GM12873 (cell line): Measurements from ENCODE around the gene LAMA1.

ENCODE experiments used
- TF ChIP-seq, protein P1 (sequence below): IDR thresholded peaks from 2 replicates; pipeline ENCODE4 v1.5.1; 2012; ENCODE audit warnings: low read depth, mild to moderate bottlenecking, moderate library complexity, low read length, control low read depth; ENCODE audit not compliant: insufficient read depth; ENCODE audit errors: missing control alignments

LAMA1 gene

DNA sequence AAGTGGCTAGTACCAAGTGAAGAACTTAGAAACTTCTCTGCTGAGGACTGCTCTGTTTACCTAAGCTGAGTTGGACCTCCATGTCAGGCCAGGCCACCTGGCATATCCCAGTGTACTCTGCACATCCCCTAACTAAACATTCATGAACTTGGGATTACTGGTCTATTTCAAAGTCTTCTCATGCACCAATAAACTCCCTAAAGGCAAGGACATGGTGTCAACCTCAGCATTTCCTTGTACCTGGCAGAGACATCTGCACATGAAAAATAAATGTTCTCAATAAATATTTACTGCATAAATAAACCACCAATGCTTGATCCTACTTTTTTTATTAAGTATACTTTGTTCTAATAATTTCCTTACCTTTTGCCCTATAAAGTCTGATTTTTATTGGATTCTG is 124.8 kb downstream of the LAMA1 start:
- TF ChIP-seq, protein P1, sequence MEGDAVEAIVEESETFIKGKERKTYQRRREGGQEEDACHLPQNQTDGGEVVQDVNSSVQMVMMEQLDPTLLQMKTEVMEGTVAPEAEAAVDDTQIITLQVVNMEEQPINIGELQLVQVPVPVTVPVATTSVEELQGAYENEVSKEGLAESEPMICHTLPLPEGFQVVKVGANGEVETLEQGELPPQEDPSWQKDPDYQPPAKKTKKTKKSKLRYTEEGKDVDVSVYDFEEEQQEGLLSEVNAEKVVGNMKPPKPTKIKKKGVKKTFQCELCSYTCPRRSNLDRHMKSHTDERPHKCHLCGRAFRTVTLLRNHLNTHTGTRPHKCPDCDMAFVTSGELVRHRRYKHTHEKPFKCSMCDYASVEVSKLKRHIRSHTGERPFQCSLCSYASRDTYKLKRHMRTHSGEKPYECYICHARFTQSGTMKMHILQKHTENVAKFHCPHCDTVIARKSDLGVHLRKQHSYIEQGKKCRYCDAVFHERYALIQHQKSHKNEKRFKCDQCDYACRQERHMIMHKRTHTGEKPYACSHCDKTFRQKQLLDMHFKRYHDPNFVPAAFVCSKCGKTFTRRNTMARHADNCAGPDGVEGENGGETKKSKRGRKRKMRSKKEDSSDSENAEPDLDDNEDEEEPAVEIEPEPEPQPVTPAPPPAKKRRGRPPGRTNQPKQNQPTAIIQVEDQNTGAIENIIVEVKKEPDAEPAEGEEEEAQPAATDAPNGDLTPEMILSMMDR: no peak

DNA sequence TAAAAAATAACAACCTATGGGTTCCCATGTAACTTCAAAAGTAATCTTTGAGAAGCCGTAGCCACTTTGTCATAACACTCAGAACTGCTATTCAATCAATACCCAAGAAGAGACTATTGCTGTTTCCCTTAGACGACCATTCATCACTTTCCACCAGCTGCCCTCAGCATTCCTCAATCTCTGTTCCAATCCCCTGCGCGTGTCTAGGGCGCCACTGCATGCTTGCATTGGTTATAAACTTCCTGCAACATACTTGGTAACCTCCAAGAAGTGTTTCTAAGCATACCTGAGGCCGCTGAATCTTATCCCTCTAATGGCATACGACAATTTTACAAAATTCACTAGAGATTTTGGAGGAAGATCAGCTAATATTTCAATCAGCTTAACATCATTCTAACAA is 134.2 kb downstream of the LAMA1 start:
- TF ChIP-seq, protein P1: no peak

DNA sequence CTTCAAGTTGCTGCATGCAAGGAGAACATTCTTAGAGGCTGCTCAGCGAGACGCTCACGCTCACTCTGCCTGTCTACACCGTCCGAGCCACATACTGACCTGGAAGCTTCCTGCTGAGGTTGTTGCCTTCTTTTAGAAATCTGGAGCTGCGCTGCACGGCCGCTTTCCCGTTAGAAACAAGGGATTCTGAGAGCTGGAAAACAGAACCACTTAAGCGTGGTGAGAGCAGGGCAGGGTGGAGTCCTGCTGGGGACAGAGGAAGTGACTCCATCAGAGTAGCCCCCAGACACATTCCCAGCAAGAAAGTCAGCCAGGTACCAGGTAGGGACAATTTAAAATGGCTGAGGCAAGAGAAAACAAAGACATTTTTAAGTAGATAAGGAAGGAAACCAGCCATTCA is 135.2 kb downstream of the LAMA1 start:
- TF ChIP-seq, protein P1: no peak

DNA sequence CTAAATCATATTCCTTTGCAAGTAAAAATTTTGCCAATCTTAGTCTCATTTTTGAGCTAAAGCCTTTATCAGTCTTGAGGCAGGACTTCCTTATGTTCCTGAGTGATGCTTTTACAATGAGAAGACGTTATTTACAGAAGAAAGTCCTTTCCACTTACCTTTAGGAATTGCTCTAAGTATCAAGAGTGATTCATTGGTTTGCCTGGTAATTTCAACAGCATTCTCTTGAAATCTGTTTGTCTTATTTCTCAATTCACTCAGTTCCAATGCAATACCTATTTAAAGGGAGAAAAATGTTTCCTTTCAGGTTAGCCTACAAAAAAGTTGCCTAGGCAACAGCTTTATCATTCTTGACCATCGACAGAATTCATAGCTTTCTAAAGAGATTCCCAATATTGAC is 137.2 kb downstream of the LAMA1 start:
- TF ChIP-seq, protein P1: no peak

DNA sequence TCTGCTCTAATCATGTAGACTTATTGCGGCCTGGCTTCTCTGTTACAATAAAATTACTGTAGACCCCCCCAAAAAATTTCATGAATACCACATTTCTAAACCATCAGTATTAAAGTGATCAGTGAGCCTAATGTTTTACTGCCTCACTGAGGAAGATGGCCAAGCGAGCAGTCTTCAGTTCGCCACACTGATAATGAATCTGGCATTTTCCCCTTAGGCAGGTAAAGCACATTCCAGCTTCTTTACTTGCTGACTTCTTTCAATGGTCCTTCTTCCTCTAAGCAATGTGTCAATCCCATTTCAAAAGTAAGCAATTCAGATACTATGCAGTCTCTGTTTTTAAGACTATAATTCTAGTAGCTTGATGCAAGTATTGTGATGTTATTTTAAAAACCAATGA is 137.6 kb downstream of the LAMA1 start:
- TF ChIP-seq, protein P1: no peak

DNA sequence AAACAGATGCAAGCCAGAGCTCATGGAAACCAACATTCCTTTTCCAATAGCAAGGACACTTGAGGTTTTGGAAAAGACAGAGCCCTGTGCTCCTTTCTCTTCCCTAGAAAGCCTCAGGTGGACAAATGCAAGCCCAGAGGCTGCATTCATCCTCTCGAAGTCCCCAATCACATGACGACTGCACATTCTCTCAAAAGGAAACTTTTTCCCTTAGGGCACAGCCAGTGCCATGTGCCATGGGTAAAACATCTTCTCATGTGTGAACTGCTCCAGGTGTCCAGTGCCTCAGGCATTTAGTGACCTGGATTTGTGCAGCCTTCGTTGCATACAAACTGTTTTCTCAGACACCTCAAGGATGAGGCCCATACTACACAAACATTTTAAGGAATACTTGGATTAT is 140.7 kb downstream of the LAMA1 start:
- TF ChIP-seq, protein P1: no peak

DNA sequence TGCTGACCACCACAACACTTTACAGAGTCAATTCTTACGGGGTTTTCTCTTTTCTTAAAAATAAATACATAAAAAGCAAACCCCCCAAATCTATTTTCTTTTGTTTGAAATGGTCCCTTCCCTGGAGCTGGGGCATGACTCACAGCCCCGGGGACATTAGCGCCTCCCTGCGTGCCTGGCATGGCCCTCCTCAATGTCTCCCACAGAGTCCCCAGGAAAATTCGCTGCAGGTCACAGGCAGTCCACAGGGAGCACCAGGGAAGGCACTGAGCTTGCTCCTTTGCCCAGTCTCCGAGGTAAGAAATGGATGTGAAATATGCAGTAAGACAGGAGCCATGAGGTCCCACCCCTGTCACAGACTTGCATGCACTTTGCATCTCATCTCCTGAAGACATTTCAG is 142.5 kb downstream of the LAMA1 start:
- TF ChIP-seq, protein P1: no peak
